Ureter (tissue), 1 donor: ENCODE measurements around the gene PRKAA1. TPM values are rescaled to one million over a fixed set of nuclear protein-coding genes. Genes with fewer than 3 reads are reported as not detected.

Experiments
- DNase-seq: peaks from one replicate; pipeline ENCODE4 v3.0.0-alpha.2; 2020; ENCODE audit warnings: low spot score
- total RNA-seq: library from RNA; stranded (reverse); gene quantifications from one replicate; pipeline ENCODE4 v1.2.4, GENCODE V29; 2023
- donor health status: DM: yes; HTN: yes; CAD: no.

The PRKAA1 gene
- total RNA-seq, 1 donor from 2014 or later = 114 TPM

GRCh38 chr5:40781843-40782409 is 16.2 kb downstream of the PRKAA1 start:
- no peak for DNase-seq

GRCh38 chr5:40780858-40781257 is 17.3 kb downstream of the PRKAA1 start:
- DNase-seq = no peak

- no peak for DNase-seq
These were observed 18.0 kb downstream of the PRKAA1 start for GRCh38 chr5:40780199-40780598.

- no peak for DNase-seq
These were observed 18.6 kb downstream of the PRKAA1 start for GRCh38 chr5:40779561-40779960.

- DNase-seq = no peak
These were observed 20.0 kb downstream of the PRKAA1 start for GRCh38 chr5:40778133-40778532.

GRCh38 chr5:40776658-40776977 is 21.6 kb downstream of the PRKAA1 start:
- DNase-seq = no peak

- no peak for DNase-seq
These were observed 22.1 kb downstream of the PRKAA1 start for GRCh38 chr5:40775846-40776657.

GRCh38 chr5:40775085-40775845 is 22.9 kb downstream of the PRKAA1 start:
- no peak for DNase-seq

- DNase-seq = no peak
These were observed 23.6 kb downstream of the PRKAA1 start for GRCh38 chr5:40774623-40775022.

GRCh38 chr5:40770764-40771163 is 27.4 kb downstream of the PRKAA1 start:
- no peak for DNase-seq

GRCh38 chr5:40762705-40763104 is 35.5 kb downstream of the PRKAA1 start:
- DNase-seq = no peak

- DNase-seq = no peak
These were observed 40.8 kb downstream of the PRKAA1 start for GRCh38 chr5:40757400-40757799.

GRCh38 chr5:40755407-40756365 is 42.5 kb downstream of the PRKAA1 start, which contains the start of gene TTC33:
TSS of gene TTC33 (minus strand) at chr5:40755961. CDS start at chr5:40747018, 8,943 bp downstream.
- DNase-seq = peak; percentile 95

- DNase-seq = peak; percentile 74
These were observed 43.1 kb downstream of the PRKAA1 start for GRCh38 chr5:40755093-40755406.

GRCh38 chr5:40754381-40755092 is 43.6 kb downstream of the PRKAA1 start:
- no peak for DNase-seq

GRCh38 chr5:40746703-40747102 is 51.5 kb downstream of the PRKAA1 start:
- no peak for DNase-seq

- DNase-seq = no peak
These were observed 54.4 kb downstream of the PRKAA1 start for GRCh38 chr5:40743771-40744170.

GRCh38 chr5:40738502-40738901 is 59.7 kb downstream of the PRKAA1 start:
- DNase-seq = no peak

GRCh38 chr5:40736103-40736875 is 61.9 kb downstream of the PRKAA1 start:
- no peak for DNase-seq

GRCh38 chr5:40735609-40736008 is 62.6 kb downstream of the PRKAA1 start:
- no peak for DNase-seq
